Esophagus muscularis mucosa (tissue), 4 donors: Measurements from ENCODE around the gene HELZ.

Experiments used
- CTCF ChIP-seq, 3 experiments: fragments of 200-600 bp in 2 of 3; fragments of 450-650 bp in 1 of 3; sonication (generic) in 2 of 3; IDR thresholded peaks; one replicate each; pipeline ENCODE4 v1.5.1; 2017 to 2019; ENCODE audit warnings: antibody characterized with exemption in 3 of 3, mild to moderate bottlenecking in 2 of 3, moderate library complexity in 1 of 3
- EP300 ChIP-seq: sonication (generic); formaldehyde crosslinking; IDR thresholded peaks from one replicate; pipeline ENCODE4 v1.6.1; 2017; ENCODE audit warnings: antibody characterized with exemption
- POLR2A ChIP-seq: fragments of 450-650 bp; IDR thresholded peaks from one replicate; pipeline ENCODE4 v1.6.1; 2017; ENCODE audit warnings: antibody characterized with exemption, moderate library complexity, mild to moderate bottlenecking, low read depth
- POLR2AphosphoS5 ChIP-seq, 2 donors: sonication (generic); formaldehyde crosslinking; IDR thresholded peaks; one replicate each; pipeline ENCODE4 v1.6.1; 2017; ENCODE audit warnings: antibody characterized with exemption in 2 of 2

GRCh38 chr17:67021743-67022450, 223.1 kb downstream of the HELZ start:
- TF ChIP-seq CTCF (IDR thresholded peaks at IDR 0.05) (no peak), EP300 (no peak), POLR2A (no peak), POLR2AphosphoS5 (IDR thresholded peaks at IDR 0.05) (no peak)
